ENCODE results near the gene VPS4B.
A peak's percentile ranks its signal among the peaks of the same experiment; 100 is the strongest.
"Not testable (repeated sequence)": the region's sequence is repeated elsewhere in the genome, so short reads cannot be mapped to it uniquely, and the experiment has no call there.

The VPS4B gene

DNA sequence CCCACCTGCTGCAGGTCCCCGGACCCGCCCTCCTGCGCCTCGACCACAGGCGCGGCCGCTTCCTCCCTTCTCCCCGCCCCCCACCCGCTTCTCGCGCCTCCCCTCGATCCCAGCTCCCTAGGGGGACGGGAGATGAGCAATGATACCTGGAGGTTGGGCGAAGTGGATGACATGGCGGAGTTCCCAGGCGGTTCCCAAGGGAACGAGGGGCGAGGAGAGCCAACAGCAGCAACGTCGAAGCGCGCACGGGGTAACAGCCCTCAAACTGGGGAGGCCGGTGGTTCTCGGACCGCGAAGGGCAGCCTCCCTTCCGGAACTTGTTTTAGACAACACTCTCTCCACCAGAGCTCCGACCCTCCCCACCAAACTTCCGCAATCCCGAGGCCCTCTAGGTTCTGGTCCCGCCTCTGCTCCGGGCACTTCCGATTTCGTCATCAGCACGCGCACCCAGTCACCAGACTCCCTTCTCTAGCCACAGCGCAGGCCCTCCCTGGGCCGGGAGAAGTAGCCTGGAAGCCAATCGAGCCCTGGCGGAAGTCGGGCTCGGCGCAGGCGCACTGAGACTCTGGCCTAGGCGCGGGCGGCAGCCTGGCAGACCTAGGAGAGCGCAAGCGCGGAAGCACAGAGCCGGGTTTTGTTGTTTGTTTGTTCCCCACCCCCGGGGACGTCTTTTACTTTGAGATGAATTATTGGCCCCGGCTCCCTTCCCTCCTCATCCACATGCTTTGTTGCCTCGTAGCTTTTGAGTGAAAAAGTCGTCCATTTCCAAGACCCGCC lies at the start of gene VPS4B:
VPS4B (minus strand) TSS at position 390 of the 777 bp plus-strand sequence; CDS start at position 173, 217 bp downstream.
- peaks cover 8% of the 10 kb centered on the region for H3K36me3 Mint-ChIP-seq (ENCODE audit: low read depth)
- peak within 1 kb of the TSS; percentile 96 for H3K27ac Mint-ChIP-seq
- no peaks in the 10 kb centered on the region for H3K27me3 Mint-ChIP-seq
- peaks cover 33% of the 10 kb centered on the region for H3K4me1 Mint-ChIP-seq (ENCODE audit: low read depth)
- peak within 1 kb of the TSS; percentile 97 for H3K4me3 Mint-ChIP-seq
- H3K9me3 Mint-ChIP-seq: no peaks in the 10 kb centered on the region

DNA sequence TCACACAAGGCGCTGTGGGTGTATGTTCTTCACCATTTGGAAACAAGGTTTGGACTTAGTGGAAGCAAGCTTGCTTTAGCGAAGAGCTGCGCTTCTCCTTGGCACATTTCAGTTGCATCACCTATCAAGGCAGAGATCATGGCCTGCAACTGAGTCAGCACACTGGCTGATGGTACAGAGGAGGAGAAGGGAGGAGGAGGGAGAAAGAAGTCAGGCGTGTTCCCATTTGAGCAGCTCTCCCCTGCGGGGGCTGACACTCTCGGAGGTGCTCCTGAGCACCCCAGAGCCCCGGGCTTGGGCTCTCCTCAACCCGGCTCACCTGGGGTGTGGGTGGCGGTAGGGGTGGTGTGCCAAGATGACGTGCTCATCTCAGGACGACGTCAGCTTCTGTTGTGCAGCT lies 48.5 kb upstream of the VPS4B start:
- Mint-ChIP-seq H3K27me3 (no peaks in the 10 kb centered on the region), H3K4me1 (ENCODE audit: low read depth) (no peaks in the 10 kb centered on the region), H3K36me3 (ENCODE audit: low read depth) (no peaks in the 10 kb centered on the region), H3K4me3 (no peak overlapping the region), H3K27ac (no peak overlapping the region), H3K9me3 (no peaks in the 10 kb centered on the region)

DNA sequence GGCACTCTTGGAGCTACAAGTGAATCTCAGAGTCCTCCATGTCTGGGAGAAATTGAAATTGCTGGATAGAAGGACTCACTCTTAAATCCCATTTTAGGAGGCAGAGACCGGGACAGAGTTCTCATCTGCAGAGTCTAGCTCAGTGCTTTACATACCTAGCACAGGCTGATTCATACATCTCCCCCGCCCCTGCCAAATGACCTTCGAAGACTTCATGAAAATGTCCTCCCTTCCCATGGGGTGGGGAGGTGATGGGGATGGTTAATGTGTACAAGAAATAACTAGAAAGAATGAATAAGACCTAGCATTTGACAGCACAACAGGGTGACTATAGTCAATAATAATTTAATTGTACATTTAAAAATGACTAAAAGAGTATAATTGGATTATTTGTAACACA lies 46.3 kb upstream of the VPS4B start:
- Mint-ChIP-seq H3K9me3 (no peaks in the 10 kb centered on the region), H3K27ac (no peak overlapping the region), H3K4me1 (ENCODE audit: low read depth) (peaks cover 4% of the 10 kb centered on the region), H3K4me3 (no peak overlapping the region), H3K36me3 (ENCODE audit: low read depth) (no peaks in the 10 kb centered on the region), H3K27me3 (peaks cover 8% of the 10 kb centered on the region)

DNA sequence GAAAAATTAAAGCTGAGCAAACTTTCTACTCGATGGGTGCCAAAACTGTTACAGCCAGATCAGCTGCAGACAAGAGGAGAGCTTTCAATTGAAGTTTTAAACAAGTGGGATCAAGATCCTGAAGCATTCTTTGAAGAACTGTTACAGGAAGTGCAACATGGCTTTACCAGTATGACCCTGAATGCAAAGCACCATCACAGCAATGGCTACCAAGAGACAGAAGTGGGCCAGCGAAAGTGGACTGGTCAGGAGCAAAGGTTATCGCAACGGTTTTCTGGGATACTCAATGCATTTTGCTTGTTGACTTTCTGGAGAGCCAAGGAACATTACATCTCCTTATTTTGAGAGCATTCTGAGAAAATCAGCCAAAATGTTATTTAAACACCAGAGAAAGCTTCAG lies 45.4 kb upstream of the VPS4B start:
- Mint-ChIP-seq H3K9me3 (no peaks in the 10 kb centered on the region), H3K4me1 (ENCODE audit: low read depth) (peaks cover 4% of the 10 kb centered on the region), H3K27ac (no peak overlapping the region), H3K4me3 (no peak overlapping the region), H3K36me3 (ENCODE audit: low read depth) (no peaks in the 10 kb centered on the region), H3K27me3 (peaks cover 12% of the 10 kb centered on the region)

DNA sequence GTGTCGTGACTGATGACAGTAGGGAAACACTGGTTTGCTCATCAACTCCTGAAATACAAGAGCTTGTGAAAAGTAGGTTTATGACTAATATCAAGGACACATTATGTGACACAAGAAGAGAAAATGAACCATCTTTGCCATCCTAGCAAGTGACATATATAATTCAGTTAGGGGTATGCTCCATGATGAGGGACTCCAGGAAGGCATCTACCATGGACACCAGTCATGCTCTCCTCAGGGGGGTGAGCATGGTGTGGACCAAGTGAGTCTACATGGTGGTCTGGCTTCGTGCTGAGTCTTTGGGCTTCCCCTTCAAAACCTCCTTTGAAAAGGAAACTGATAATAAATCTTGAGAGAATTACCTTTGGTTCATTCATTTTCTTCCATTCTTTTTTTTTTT lies 42.8 kb upstream of the VPS4B start:
- Mint-ChIP-seq H3K27ac (no peak overlapping the region), H3K4me3 (no peak overlapping the region)

DNA sequence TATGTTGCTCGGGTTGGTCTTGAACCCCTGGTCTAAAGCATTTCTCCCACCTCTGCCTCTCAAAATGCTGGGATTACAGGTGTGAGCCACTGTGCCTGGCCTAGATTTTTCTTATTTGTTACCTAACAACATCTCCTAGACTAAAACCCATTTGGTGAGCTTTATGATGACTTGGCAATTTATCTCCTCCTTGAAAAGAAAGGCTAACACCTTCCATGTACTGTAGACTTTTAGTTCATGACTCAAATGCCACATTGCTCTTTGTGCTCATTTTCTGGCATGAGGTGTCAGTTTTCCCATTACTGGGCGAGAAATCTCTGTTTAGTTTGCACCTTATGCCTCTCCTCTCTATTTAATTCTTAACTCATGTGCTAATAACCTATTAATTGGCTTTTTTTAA lies 42.2 kb upstream of the VPS4B start:
- Mint-ChIP-seq H3K27me3 (peaks cover 16% of the 10 kb centered on the region), H3K4me1 (ENCODE audit: low read depth) (peaks cover 4% of the 10 kb centered on the region), H3K27ac (no peak overlapping the region), H3K4me3 (no peak overlapping the region), H3K9me3 (no peaks in the 10 kb centered on the region), H3K36me3 (ENCODE audit: low read depth) (no peaks in the 10 kb centered on the region)

More for the DNA sequence above, 42.8 kb upstream of the VPS4B start:
- peaks cover 4% of the 10 kb centered on the region for H3K4me1 Mint-ChIP-seq (ENCODE audit: low read depth)
- no peaks in the 10 kb centered on the region for H3K9me3 Mint-ChIP-seq
- no peaks in the 10 kb centered on the region for H3K36me3 Mint-ChIP-seq (ENCODE audit: low read depth)
- H3K27me3 Mint-ChIP-seq: peaks cover 16% of the 10 kb centered on the region

DNA sequence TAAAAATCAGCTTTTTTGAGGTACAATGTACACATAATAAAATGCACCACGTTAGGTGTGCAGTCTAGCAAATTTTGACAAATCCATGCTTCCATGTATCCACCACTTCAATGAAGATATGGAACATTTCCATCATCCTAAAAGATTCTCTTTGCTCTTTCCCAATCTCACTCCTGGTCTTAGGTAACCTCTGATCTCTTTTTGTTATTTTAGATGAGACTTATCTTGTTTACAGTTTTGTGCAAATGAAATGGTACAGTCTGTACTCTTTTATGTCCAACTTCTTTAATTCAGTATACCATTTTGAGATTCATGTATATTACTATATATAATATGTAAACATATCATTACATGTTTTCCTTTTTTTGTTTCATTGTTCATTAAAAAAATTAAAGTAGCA lies 38.1 kb upstream of the VPS4B start:
- Mint-ChIP-seq H3K9me3 (no peaks in the 10 kb centered on the region), H3K27ac (no peak overlapping the region), H3K4me1 (ENCODE audit: low read depth) (peaks cover 4% of the 10 kb centered on the region), H3K27me3 (peaks cover 16% of the 10 kb centered on the region), H3K4me3 (no peak overlapping the region), H3K36me3 (ENCODE audit: low read depth) (no peaks in the 10 kb centered on the region)

DNA sequence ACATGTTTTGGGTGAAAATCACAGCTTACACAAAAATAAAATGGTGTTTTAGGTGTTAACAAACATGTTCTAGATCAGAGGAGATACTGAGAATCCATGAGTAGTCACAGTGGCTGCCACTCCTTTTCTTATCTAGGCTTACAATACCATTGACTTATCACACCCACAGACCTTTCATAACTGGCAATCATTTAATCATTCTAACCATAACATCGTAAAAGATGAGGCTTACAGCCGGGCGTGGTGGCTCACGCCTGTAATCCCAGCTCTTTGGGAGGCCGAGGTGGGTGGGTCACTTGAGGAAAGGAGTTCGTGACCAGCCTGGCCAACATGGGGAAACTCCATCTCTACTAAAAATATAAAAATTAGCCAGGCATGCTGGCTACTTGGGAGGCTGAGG lies 35.7 kb upstream of the VPS4B start:
- Mint-ChIP-seq H3K4me3 (no peak overlapping the region), H3K9me3 (no peaks in the 10 kb centered on the region), H3K27me3 (peaks cover 4% of the 10 kb centered on the region), H3K4me1 (ENCODE audit: low read depth) (no peaks in the 10 kb centered on the region), H3K27ac (no peak overlapping the region), H3K36me3 (ENCODE audit: low read depth) (no peaks in the 10 kb centered on the region)

DNA sequence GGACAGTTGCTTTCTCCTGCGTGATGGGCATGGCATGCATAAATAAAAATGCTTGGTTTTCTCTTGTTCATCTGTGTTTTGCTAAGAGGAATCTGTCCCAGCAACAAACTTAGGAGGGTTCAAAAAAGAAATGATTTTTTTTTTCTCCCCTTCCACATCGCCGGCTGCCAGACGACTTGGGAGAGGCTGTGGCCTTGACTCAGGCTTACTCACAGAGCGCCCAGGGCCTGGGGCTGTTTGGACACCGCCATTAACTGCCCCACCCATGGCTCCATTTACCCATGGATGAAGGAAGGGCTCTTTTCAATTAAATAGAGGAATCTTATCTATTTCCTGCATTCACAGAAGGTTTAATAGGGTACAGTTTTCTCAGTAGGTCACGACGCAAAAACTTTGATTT lies 32.2 kb upstream of the VPS4B start:
- Mint-ChIP-seq H3K9me3 (no peaks in the 10 kb centered on the region), H3K4me3 (no peak overlapping the region), H3K36me3 (ENCODE audit: low read depth) (no peaks in the 10 kb centered on the region), H3K4me1 (ENCODE audit: low read depth) (no peaks in the 10 kb centered on the region), H3K27me3 (no peaks in the 10 kb centered on the region), H3K27ac (no peak overlapping the region)

DNA sequence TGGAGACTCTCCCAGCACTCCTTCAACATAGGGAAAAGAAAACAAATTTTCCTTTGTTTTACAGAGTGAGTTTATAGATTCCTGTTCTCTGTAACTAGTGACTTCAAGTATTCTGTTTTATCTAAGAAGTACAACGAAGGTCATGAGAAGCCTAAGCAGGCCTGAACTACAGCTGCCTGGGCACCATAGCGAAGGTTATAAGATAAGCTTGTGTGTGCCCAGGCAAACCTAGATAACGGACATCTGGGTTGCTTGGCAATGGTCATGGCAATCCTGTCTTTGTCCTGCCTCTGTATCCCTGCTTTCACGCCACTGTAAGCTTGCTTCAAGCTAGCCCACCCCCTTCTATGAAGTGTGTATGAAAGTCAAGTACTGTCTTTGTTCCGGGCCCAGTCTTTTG lies 30.5 kb upstream of the VPS4B start:
- not testable (repeated sequence) for H3K36me3 Mint-ChIP-seq (ENCODE audit: low read depth); H3K4me3 Mint-ChIP-seq; H3K27me3 Mint-ChIP-seq; H3K9me3 Mint-ChIP-seq; H3K27ac Mint-ChIP-seq; H3K4me1 Mint-ChIP-seq (ENCODE audit: low read depth)

DNA sequence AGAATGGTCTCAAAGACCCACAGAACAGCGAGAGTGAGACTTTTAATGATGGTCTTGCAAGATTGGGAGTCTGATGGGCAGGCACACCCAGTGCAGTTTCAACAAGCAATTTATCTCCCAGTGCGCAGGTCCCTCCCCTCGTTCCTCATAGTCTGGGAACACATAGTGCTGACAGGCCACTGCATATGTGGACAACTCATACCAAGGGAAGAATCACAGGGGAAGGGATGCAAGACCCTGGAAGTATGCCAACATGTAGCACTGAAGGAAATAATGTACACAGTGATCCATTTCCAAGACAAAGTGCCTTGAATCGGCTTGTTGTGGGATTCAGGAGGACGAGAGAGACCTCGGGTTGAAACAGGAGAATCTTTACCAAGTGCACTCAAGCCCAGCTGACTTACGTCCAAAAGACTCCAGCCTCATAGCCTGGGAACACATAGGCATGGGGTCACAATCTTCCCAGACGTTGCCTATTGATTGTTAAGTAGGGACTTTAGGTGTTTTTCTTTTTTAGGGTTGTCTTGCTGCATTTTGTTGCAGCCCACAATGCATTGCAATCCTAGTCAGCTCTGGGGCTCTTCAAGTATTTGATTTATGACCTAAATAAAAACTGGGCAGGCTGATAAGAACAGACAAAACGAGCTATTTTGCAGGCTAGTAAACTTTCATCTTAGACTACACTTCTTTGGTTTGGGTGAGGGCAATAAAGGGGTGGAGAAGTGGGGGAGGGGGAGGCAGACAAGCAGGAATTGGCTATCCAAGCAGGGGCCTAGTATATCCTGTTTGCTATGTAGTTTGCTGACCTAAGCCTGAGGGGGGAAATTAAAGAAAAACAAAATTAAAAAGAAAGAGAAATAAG lies 29.8 kb upstream of the VPS4B start:
- no peak overlapping the region for H3K4me3 Mint-ChIP-seq
- no peaks in the 10 kb centered on the region for H3K9me3 Mint-ChIP-seq
- H3K4me1 Mint-ChIP-seq (ENCODE audit: low read depth): no peaks in the 10 kb centered on the region
- no peaks in the 10 kb centered on the region for H3K27me3 Mint-ChIP-seq
- no peaks in the 10 kb centered on the region for H3K36me3 Mint-ChIP-seq (ENCODE audit: low read depth)
- no peak overlapping the region for H3K27ac Mint-ChIP-seq

DNA sequence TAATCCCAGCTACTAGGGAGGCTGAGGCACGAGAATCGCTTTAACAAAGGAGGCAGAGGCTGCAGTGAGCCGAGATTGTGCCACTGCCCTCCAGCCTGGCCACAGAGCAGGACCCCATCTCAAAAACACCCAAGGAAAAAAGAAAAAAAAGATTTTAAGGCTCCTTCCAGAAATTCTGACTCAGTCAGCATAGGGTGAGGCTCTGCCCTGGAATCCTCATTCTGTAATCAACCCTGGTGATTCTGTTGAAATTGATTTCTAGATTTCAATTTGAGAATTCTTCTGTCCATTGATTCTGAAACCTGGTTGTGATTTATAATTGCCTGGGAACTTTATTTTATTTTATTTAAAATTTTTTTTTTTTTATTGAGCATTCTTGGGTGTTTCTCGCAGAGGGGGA lies 27.1 kb upstream of the VPS4B start:
- Mint-ChIP-seq H3K9me3 (no peaks in the 10 kb centered on the region), H3K27ac (no peak overlapping the region), H3K36me3 (ENCODE audit: low read depth) (no peaks in the 10 kb centered on the region), H3K4me1 (ENCODE audit: low read depth) (no peaks in the 10 kb centered on the region), H3K27me3 (no peaks in the 10 kb centered on the region), H3K4me3 (no peak overlapping the region)

DNA sequence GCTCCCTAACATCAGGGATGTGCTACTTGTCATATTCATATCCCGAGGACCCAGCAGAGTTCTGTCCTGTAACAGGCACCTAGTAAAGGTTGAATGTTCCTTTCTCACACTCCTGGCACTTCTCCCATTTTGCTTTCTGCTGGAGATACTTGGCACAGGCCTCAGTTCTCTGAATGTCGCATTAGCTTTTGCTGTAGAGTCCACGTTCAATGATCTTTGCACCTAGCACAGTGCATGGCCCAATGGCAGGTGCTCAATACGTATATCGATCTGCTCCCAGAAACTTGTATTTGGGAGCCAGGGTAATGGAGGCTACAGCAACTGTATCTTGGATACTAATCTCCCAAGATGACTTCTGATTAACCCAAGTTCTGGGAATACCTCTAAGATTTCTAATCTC lies 24.8 kb upstream of the VPS4B start:
- no peak overlapping the region for H3K4me3 Mint-ChIP-seq
- no peaks in the 10 kb centered on the region for H3K27me3 Mint-ChIP-seq
- no peak overlapping the region for H3K27ac Mint-ChIP-seq
- no peaks in the 10 kb centered on the region for H3K9me3 Mint-ChIP-seq
- no peaks in the 10 kb centered on the region for H3K4me1 Mint-ChIP-seq (ENCODE audit: low read depth)
- H3K36me3 Mint-ChIP-seq (ENCODE audit: low read depth): no peaks in the 10 kb centered on the region

DNA sequence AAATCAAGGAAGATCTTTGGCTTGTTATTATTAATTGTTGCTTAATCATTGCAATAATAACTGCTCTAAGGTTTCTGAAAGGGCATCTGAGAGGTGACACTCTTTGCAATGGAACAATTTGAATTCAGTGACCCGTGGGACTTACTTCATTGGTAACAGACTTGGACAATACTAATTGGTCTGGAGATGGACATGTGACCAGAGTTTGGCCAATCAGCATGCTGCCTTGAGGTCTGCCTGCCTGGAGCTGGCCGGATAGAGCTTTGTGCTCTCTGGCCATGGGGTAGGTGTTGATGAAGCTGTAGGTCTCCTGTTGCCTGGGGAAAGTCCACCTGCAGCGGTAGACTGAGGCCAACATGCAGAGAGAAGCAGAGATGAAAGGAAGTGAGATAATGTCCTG lies 24.0 kb upstream of the VPS4B start:
- Mint-ChIP-seq H3K4me3 (no peak overlapping the region), H3K9me3 (no peaks in the 10 kb centered on the region)

DNA sequence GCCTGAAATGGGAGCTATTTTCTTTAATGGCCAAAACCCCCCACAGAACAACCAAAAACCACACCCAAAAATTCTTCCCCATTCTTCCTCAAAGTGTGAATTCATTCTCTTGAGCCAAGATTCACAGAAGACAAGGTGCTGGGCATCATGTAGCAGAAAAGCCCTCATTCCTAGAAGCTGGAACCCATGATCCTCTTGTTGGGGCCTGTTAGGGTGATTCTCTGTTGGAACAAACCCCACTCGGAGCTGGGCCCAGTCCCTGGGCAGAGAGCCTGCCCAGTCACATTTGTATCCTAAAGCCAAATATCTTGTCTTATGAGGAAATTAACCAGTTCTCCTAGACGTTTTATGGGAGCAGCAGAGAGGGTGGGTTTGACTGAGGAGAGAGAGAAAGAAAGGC lies 22.8 kb upstream of the VPS4B start:
- no peaks in the 10 kb centered on the region for H3K9me3 Mint-ChIP-seq
- H3K27me3 Mint-ChIP-seq: no peaks in the 10 kb centered on the region
- no peaks in the 10 kb centered on the region for H3K36me3 Mint-ChIP-seq (ENCODE audit: low read depth)
- no peaks in the 10 kb centered on the region for H3K4me1 Mint-ChIP-seq (ENCODE audit: low read depth)
- no peak overlapping the region for H3K4me3 Mint-ChIP-seq
- H3K27ac Mint-ChIP-seq: no peak overlapping the region

More for the DNA sequence above, 24.0 kb upstream of the VPS4B start:
- H3K27me3 Mint-ChIP-seq: no peaks in the 10 kb centered on the region
- no peaks in the 10 kb centered on the region for H3K36me3 Mint-ChIP-seq (ENCODE audit: low read depth)
- no peak overlapping the region for H3K27ac Mint-ChIP-seq
- H3K4me1 Mint-ChIP-seq (ENCODE audit: low read depth): no peaks in the 10 kb centered on the region

Measured in stimulated activated naive CD8-positive, alpha-beta T cell treated with anti-CD3 and anti-CD28 coated beads, Interleukin-15, Interleukin-2, amounts not matched to agents 100 ng/mL and 50 ng/mL, for 24 hours (primary cell).